Immature natural killer cell (primary cell): ENCODE data around the gene ARID1B. TPM values are rescaled to one million over a fixed set of nuclear protein-coding genes. Genes with fewer than 3 reads are reported as not detected.

ENCODE experiments used
- DNase-seq, 3 donors: peaks; one replicate each; pipeline ENCODE4 v3.0.0; 2022; ENCODE audit warnings: mixed read lengths in 1 of 3
- H3K27ac Mint-ChIP-seq, 6 donors: one replicate each; pipeline ENCODE4 v1.8.0; 2020; ENCODE audit warnings: mixed read lengths in 6 of 6, mild to moderate bottlenecking in 5 of 6, inconsistent platforms in 4 of 6, moderate library complexity in 3 of 6
- H3K27me3 Mint-ChIP-seq, 3 donors: one replicate each; pipeline ENCODE4 v1.8.0; 2020 to 2021; ENCODE audit warnings: low read depth in 3 of 3, mild to moderate bottlenecking in 3 of 3, mixed read lengths in 3 of 3, moderate library complexity in 3 of 3, inconsistent platforms in 1 of 3
- H3K36me3 Mint-ChIP-seq, 3 donors: one replicate each; pipeline ENCODE4 v1.8.0; 2020; ENCODE audit warnings: mixed read lengths in 3 of 3, inconsistent platforms in 2 of 3, mild to moderate bottlenecking in 2 of 3
- H3K4me1 Mint-ChIP-seq, 2 donors: one replicate each; pipeline ENCODE4 v1.8.0; 2020; ENCODE audit warnings: inconsistent platforms in 2 of 2, mild to moderate bottlenecking in 2 of 2, mixed read lengths in 2 of 2, moderate library complexity in 1 of 2
- H3K4me3 Mint-ChIP-seq, 5 donors: one replicate each; pipeline ENCODE4 v1.8.0; 2020; ENCODE audit warnings: mild to moderate bottlenecking in 5 of 5, mixed read lengths in 5 of 5, inconsistent platforms in 3 of 5, moderate library complexity in 3 of 5
- H3K9me3 Mint-ChIP-seq, 6 donors: one replicate each; pipeline ENCODE4 v1.8.0; 2020; ENCODE audit warnings: mild to moderate bottlenecking in 6 of 6, mixed read lengths in 6 of 6, inconsistent platforms in 4 of 6, moderate library complexity in 3 of 6
- polyA plus RNA-seq, 3 donors: library from polyadenylated mRNA; unstranded; fragments of 300-500 nt; fragmentation: Illumina TruSeq; gene quantifications; one replicate each; pipeline ENCODE4 v1.2.3, GENCODE V29; 2021

ARID1B gene
- polyA plus RNA-seq, 3 donors from 2014 or later: 7.6 to 18.1 (median 8.7) TPM

DNA sequence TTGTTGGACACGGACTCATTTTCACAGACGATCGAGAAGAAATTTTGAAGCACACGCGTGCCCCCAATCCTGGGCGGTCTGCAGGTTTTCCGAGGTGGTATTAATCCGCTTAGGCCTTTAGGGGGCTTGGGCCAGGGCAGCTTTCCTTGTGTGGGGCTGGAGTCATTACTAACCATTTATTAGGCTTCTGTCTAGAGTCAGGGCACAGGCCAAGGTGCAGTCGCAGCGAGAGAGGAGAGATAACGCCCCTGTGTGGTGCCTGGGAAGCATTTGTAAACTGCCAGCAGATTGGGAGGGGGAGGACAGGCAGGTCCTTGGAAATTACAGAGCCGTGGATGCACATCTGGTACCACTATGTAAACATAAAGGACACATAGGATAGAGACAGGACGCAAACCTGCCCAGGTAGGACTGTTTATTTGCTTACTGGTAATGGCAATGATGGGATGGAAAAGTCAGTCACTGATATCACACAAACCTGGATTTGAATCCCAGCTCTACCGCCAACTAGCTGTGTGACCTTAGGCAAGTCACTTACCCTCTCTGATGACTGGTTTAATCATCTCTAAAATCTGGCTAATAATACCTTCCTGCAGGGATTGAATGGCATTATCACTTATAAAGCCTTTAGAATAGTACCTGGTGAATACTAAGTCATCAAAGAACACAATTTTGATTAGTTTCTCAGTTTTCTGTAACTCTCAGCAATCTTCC, 469.8 kb downstream of the ARID1B start:
- Mint-ChIP-seq H3K4me3 (no peak overlapping the region), H3K27ac (no peak overlapping the region), H3K4me1 (no peaks in the 10 kb centered on the region), H3K36me3 (no peaks in the 10 kb centered on the region), H3K9me3 (peaks cover 0 to 10% (median 1%) of the 10 kb centered on the region in 6 donors), H3K27me3 (peaks cover 3 to 13% (median 5%) of the 10 kb centered on the region in 3 donors)
- DNase-seq: no peak

DNA sequence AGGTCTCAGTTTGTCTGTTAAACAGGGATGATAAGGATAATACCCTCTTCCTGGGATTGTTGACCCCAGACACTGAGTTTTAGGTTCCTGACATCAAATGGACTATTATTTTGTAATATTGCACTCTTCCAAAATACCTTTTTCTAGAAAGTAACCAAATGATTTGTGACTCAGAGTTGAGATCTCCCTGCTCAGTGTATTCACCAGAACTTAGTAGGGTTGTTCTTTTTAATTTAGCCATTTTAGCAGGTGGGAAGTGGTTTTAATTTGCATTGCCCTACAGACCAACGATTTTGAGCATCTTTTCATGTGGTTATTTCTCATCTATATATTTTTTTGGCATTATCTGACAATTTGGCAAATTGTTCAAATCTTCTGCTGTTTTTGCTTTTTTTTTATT, 471.1 kb downstream of the ARID1B start:
- H3K36me3 Mint-ChIP-seq: no peaks in the 10 kb centered on the region
- no peak overlapping the region for H3K27ac Mint-ChIP-seq
- no peak overlapping the region for H3K4me3 Mint-ChIP-seq
- no peak for DNase-seq
- peaks cover 0 to 8% (median 5%) of the 10 kb centered on the region in 3 donors for H3K27me3 Mint-ChIP-seq
- peaks cover 0 to 10% (median 1%) of the 10 kb centered on the region in 6 donors for H3K9me3 Mint-ChIP-seq
- H3K4me1 Mint-ChIP-seq: peaks cover 0 to 3% of the 10 kb centered on the region in 2 donors

DNA sequence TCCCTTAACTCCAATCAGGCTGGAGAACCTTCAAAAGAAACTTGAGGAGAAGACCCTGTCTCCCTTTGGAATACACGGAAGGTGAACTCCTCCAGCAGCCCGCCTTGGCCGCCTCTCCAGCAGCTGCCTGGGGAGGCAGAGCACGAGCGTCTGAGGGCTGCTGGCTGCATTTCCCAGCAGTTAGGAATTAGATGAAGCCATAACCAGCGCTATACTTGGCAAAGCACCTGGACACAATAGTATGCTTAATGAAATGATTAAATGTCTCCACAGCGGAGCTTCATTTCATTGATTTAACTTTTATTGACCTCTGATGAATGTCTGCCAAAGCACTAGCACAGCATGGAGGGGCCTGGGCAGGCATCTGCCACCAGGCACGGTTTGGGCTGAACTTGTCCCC, 472.6 kb downstream of the ARID1B start:
- no peaks in the 10 kb centered on the region for H3K36me3 Mint-ChIP-seq
- DNase-seq: no peak
- no peak overlapping the region for H3K27ac Mint-ChIP-seq

DNA sequence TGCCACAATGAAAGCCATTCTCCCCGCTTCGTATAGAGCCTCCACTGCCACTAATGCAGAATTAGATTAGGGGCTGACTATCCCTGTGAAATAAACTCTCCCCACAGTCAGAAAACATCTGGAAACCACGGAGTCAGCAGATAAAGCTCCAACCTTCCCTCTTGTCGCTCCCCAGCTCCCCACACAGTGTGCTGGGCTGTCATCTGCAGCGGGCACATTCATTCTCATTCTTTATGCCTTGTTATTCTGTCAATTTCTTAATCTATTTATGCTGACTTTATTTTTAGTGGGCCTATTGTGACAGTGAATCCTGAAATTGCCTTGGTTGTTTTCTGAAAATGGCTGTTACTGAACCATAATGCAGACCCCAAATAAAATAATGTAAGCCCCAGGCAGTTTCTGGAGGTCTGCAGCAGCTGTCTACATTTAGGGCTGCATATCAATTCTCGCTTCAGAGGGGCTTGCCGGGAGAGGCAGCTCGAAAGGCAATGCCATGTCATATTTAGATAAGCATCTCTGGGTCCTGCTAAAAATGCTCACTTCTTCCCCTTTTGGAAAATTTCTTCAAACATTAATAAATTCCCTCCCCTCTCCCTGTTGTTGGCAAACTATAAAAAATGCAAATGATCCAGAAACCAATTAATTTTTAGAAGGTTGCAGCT, 474.5 kb downstream of the ARID1B start:
- Mint-ChIP-seq H3K27me3 (peaks cover 8 to 10% (median 10%) of the 10 kb centered on the region in 3 donors), H3K9me3 (peaks cover 0 to 10% (median 3%) of the 10 kb centered on the region in 6 donors), H3K4me3 (no peak overlapping the region), H3K36me3 (no peaks in the 10 kb centered on the region), H3K4me1 (peaks cover 8 to 10% of the 10 kb centered on the region in 2 donors), H3K27ac (no peak overlapping the region)
- DNase-seq: no peak

More for the DNA sequence above, 472.6 kb downstream of the ARID1B start:
- peaks cover 0 to 10% (median 3%) of the 10 kb centered on the region in 6 donors for H3K9me3 Mint-ChIP-seq
- H3K27me3 Mint-ChIP-seq: peaks cover 6 to 10% (median 7%) of the 10 kb centered on the region in 3 donors
- peaks cover 8 to 10% of the 10 kb centered on the region in 2 donors for H3K4me1 Mint-ChIP-seq
- no peak overlapping the region for H3K4me3 Mint-ChIP-seq

DNA sequence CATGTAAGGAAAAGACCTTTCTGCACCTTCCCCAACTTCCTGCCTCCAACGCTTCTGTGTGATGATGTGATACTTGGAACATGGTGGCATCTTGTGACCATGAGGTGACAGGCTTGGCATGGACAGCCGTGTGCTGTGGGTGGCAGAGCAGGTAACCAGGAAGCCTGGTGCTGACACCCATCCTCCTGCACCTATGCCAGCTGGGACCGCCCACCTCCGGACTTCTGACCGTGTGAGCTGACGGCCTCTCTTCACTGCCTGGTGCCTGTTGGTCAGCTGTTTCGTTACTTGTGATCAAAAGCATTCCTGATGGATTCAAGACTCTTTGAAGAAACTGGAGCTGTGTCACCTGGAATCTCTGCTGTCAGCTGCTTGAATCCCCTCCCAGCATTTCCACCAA, 475.8 kb downstream of the ARID1B start:
- Mint-ChIP-seq H3K27me3 (peaks cover 8 to 13% (median 9%) of the 10 kb centered on the region in 3 donors), H3K27ac (no peak overlapping the region), H3K4me3 (no peak overlapping the region), H3K4me1 (peaks cover 12 to 13% of the 10 kb centered on the region in 2 donors), H3K36me3 (no peaks in the 10 kb centered on the region), H3K9me3 (peaks cover 0 to 10% (median 3%) of the 10 kb centered on the region in 6 donors)
- no peak for DNase-seq

DNA sequence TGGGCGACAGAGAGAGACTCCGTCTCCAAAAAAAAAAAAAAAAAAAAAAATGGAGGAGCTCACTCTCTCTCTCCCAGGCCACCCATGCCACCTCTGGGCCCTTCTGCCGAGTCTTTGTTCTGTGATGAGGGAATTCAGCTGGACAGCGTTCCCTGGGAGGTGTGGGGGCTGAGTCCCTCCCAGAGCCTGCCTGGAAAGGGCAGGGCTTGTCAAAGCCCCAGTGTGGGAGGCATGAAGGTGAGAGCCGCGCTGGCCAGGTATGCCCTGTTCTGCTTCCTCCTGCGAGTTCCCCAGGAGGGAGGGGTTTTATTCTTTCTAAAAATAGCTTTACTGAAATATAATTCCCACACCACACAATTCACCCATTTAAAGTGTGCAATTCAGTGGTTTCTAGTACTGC, 476.5 kb downstream of the ARID1B start:
- Mint-ChIP-seq H3K27ac (no peak overlapping the region), H3K27me3 (peaks cover 5 to 13% (median 8%) of the 10 kb centered on the region in 3 donors), H3K4me3 (peak overlapping the region in 2 of 5 donors; percentile 8 to 18), H3K36me3 (no peaks in the 10 kb centered on the region), H3K4me1 (peaks cover 13 to 18% of the 10 kb centered on the region in 2 donors), H3K9me3 (peaks cover 0 to 4% (median under 1%) of the 10 kb centered on the region in 6 donors)
- DNase-seq: no peak

DNA sequence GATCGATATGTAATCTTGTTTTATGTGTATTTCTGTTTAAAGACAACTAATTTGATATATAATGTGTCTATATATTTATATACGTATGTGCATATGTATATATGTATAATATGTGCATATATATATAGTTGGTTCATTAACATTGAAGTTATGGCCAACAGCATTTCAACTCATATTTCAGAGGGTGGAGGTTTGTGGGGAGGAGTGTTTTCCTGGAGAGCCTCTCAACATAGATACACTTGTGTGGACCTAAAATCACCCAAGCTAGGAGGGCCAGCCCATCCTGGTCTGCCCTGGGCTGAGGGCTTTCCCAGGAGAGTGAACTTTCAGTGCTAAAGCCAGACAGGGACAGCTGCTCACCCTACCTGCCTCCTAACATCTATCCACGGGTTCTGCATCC, 477.4 kb downstream of the ARID1B start:
- DNase-seq: no peak
- Mint-ChIP-seq H3K36me3 (no peaks in the 10 kb centered on the region), H3K9me3 (peaks cover 0 to 4% (median 0%) of the 10 kb centered on the region in 6 donors), H3K4me1 (peaks cover 21 to 26% of the 10 kb centered on the region in 2 donors), H3K27ac (no peak overlapping the region), H3K27me3 (peaks cover 5 to 16% (median 12%) of the 10 kb centered on the region in 3 donors), H3K4me3 (no peak overlapping the region)

DNA sequence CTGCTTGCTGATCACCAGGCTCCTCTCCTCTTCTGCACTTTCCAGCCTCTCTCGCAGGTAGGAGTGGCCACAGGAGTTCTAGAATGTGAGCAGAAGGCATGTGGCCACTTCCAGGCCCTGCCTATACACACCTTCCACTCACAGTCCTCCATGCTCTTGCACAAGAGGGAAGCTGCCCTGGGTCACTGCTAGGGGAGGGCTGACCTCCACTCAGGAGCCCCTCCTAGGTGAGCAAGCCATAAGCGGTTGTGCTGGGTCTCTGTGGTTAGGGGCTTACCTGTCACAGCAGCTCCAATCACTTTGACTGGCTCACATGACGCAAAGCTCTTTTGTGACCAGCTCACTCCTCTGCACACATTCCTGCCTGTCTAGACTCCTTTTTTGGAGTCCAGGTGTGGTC, 477.9 kb downstream of the ARID1B start:
- Mint-ChIP-seq H3K27me3 (peaks cover 5 to 16% (median 12%) of the 10 kb centered on the region in 3 donors), H3K4me3 (no peak overlapping the region), H3K36me3 (no peaks in the 10 kb centered on the region), H3K9me3 (peaks cover 0 to 4% (median 0%) of the 10 kb centered on the region in 6 donors), H3K4me1 (peaks cover 26 to 29% of the 10 kb centered on the region in 2 donors), H3K27ac (no peak overlapping the region)
- DNase-seq: no peak

DNA sequence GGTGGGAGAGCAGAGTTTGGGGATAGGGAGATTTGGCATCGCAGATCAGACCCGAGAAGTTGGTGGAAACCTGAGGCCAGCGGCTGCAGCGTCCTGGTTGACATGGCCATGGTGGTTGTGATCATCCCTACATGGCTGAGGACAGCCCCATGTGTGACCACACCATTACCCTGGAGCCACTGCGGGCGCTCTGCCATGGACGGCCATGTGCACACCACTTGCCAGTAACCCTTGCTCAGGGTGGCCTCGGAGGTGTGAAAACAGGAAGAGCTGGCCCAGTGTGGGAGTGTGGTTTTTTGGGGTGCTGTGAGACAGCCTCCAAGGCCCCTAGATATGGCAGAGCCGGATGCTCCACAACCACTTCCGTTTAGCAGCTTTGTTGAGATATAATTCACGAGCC, 481.7 kb downstream of the ARID1B start:
- H3K27me3 Mint-ChIP-seq: peaks cover 7 to 11% (median 9%) of the 10 kb centered on the region in 3 donors
- H3K9me3 Mint-ChIP-seq: peaks cover 0 to 4% (median 0%) of the 10 kb centered on the region in 6 donors
- peak overlapping the region; percentile 7 to 70 (median 38) for H3K4me3 Mint-ChIP-seq
- peak overlapping the region in 3 of 6 donors; percentile 40 to 61 (median 57) for H3K27ac Mint-ChIP-seq
- DNase-seq: peak; percentile 47 to 75 (median 49)
- H3K36me3 Mint-ChIP-seq: no peaks in the 10 kb centered on the region
- peaks cover 26 to 28% of the 10 kb centered on the region in 2 donors for H3K4me1 Mint-ChIP-seq

DNA sequence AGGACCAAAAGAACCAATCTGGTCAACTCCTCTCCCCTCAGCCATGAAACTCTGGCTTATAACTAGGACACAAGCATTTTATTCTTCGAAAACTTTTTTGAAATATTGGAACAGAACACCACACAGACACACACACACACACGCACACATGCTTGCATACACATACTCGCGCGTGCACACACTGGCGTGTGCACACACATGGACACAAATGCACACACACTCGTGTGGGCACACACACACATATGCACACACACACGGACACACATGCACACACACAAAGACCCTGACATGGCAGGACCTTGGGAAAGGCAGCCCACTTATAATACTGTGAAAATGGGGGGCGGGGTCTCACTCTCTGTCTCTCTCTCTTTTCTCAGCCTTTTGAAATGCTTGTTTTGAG, 482.3 kb downstream of the ARID1B start:
- peaks cover 5 to 8% (median 7%) of the 10 kb centered on the region in 3 donors for H3K27me3 Mint-ChIP-seq
- peaks cover 21 to 23% of the 10 kb centered on the region in 2 donors for H3K4me1 Mint-ChIP-seq
- H3K9me3 Mint-ChIP-seq: no peaks in the 10 kb centered on the region
- H3K27ac Mint-ChIP-seq: peak overlapping the region in 3 of 6 donors; percentile 21 to 84 (median 61)
- no peaks in the 10 kb centered on the region for H3K36me3 Mint-ChIP-seq
- peak overlapping the region in 4 of 5 donors; percentile 7 to 70 (median 37) for H3K4me3 Mint-ChIP-seq
- DNase-seq: no peak
